HL-60 (cell line): ENCODE measurements around the gene SKAP2.

Source experiments
- CTCF ChIP-seq: IDR thresholded peaks from one replicate; pipeline ENCODE4 v1.5.1; 2011; ENCODE audit warnings: low read length, control low read depth, inconsistent platforms; ENCODE audit not compliant: insufficient read depth
- GABPA ChIP-seq: IDR thresholded peaks from 2 replicates; pipeline ENCODE4 v1.6.1; 2012; ENCODE audit warnings: low read depth
- POLR2AphosphoS5 ChIP-seq: IDR thresholded peaks from 2 replicates; pipeline ENCODE4 v1.6.1; 2012; ENCODE audit warnings: low read depth
- SPI1 ChIP-seq: IDR thresholded peaks from 2 replicates; pipeline ENCODE4 v1.6.1; 2012; ENCODE audit warnings: low read depth, mild to moderate bottlenecking, borderline replicate concordance
- TF ChIP-seq, protein P1 (sequence below): IDR thresholded peaks from 2 replicates; pipeline ENCODE4 v1.6.1; 2012; ENCODE audit warnings: low read depth; ENCODE audit not compliant: insufficient replicate concordance

DNA sequence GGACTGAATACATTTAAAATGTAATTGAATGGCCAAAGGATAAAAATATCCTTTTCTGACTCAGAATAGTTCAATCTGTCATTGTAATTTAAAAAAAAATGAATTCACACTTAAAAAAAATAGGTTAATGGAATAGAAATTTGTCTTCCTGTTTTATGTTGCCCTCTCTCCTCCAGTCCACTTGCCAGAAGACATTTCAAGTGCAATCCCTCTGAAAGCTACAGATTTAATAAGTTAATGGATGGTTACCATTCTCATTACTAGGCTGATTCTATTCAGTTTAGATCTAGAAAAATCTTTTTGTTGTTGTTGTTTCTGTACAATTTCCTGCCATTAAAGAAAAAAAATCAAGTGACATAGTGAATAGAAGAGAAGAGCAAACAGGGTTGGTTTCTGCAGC is 142.9 kb downstream of the SKAP2 start:
- TF ChIP-seq CTCF (no peak), GABPA (no peak), SPI1 (no peak), POLR2AphosphoS5 (no peak)
- TF ChIP-seq, protein P1, sequence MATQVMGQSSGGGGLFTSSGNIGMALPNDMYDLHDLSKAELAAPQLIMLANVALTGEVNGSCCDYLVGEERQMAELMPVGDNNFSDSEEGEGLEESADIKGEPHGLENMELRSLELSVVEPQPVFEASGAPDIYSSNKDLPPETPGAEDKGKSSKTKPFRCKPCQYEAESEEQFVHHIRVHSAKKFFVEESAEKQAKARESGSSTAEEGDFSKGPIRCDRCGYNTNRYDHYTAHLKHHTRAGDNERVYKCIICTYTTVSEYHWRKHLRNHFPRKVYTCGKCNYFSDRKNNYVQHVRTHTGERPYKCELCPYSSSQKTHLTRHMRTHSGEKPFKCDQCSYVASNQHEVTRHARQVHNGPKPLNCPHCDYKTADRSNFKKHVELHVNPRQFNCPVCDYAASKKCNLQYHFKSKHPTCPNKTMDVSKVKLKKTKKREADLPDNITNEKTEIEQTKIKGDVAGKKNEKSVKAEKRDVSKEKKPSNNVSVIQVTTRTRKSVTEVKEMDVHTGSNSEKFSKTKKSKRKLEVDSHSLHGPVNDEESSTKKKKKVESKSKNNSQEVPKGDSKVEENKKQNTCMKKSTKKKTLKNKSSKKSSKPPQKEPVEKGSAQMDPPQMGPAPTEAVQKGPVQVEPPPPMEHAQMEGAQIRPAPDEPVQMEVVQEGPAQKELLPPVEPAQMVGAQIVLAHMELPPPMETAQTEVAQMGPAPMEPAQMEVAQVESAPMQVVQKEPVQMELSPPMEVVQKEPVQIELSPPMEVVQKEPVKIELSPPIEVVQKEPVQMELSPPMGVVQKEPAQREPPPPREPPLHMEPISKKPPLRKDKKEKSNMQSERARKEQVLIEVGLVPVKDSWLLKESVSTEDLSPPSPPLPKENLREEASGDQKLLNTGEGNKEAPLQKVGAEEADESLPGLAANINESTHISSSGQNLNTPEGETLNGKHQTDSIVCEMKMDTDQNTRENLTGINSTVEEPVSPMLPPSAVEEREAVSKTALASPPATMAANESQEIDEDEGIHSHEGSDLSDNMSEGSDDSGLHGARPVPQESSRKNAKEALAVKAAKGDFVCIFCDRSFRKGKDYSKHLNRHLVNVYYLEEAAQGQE: no peak
